Measurements from ENCODE around the gene NMNAT3.
"Not testable (repeated sequence)": the region's sequence is repeated elsewhere in the genome, so short reads cannot be mapped to it uniquely, and the experiment has no call there.

The NMNAT3 gene

GRCh38 chr3:139634111-139634635, 43.6 kb downstream of the NMNAT3 start:
- no peak for DNase-seq (ENCODE audit: low read depth)

GRCh38 chr3:139633511-139633910, 44.3 kb downstream of the NMNAT3 start:
- DNase-seq (ENCODE audit: low read depth) = no peak

GRCh38 chr3:139630542-139630941, 47.2 kb downstream of the NMNAT3 start:
- DNase-seq (ENCODE audit: low read depth) = no peak

GRCh38 chr3:139629033-139629432, 48.7 kb downstream of the NMNAT3 start:
- no peak for DNase-seq (ENCODE audit: low read depth)

DNA sequence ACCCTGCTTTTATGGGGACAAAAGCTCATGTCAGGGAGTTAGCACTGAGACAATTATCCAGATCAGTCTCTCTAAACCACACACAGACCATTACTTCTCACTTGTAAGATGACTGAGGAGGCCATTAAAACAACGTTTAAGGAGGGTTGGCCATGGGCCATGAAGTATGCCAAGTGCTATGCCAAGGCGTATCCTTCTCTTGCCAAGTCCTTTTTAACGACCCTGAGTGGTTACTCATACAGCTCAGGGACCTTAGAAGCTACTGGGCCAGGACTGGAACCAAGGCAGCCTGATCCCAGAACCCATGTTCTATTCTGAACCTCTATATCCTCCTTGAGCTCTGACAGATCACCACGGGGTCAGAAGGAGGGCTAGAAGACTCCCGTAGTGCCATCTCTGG, 50.0 kb downstream of the NMNAT3 start:
- DNase-seq (ENCODE audit: low read depth) = no peak

GRCh38 chr3:139620438-139620837, 57.3 kb downstream of the NMNAT3 start:
- DNase-seq (ENCODE audit: low read depth) = no peak

DNA sequence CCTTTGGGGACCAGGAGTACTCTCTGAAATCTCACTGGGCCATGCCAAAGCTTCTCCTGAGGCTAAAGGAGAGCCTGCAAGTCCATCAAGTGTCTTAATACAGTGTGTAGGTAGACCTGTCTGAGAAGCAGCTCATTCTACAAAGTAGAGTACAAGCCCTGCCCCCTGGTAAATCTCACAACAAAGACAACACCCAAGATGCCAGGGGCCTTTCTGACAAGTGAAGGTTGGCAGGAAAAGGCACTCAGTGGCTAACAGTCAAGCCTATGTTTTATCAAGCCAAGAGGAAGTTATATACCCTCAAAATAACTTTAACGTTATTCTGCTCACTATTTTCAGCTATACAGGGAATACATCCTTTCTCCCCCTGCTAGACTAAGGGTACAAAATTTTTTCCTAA, 58.3 kb downstream of the NMNAT3 start:
- DNase-seq (ENCODE audit: low read depth) = no peak

DNA sequence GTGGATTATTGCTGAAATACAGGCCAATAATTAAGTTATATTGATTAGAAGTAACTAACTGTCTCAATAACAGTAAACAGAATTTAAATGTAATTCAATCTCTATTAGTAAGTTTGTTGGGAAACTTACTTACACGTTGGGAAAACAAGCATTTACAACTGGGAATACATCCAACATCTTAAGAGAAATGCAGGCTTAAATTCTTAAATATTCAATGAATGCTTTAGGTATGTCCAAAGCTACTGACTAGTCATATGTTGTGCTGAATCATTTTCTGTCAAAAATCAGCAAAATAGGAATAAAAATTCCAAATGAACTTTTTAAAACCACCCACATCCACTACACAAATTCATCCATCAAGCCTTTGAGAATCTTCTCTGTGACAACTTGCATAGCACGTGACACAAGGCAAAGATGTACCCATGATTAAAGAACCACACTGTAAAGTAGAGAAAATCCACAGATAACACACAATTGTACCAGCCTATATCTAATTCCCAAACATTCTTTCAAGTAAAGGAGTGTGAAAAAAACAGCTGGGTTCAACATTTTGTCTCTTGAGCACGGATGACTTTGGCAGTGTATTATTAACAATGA, 60.0 kb downstream of the NMNAT3 start:
- no peak for DNase-seq (ENCODE audit: low read depth)

GRCh38 chr3:139611528-139611927, 66.2 kb downstream of the NMNAT3 start:
- no peak for DNase-seq (ENCODE audit: low read depth)

- DNase-seq (ENCODE audit: low read depth) = no peak
These were observed 66.9 kb downstream of the NMNAT3 start for GRCh38 chr3:139610886-139611285.

DNA sequence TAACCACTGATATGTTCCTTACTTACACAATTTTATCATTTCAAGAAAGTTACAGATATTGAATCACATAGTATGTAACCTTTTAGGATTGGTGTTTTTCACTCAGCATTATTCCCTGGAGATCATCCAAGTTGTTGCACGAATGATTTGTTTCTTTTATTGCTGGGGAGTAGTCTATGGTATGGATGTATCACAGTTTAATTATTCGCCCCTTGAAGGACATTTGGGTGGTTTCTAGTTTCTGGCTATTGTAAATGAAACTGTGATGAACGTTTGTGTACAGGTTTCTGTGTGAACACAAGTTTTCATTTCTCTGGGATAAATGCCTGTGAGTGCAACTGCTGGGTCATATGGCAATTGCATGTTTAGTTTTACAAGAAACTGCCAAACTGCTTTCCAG, 68.8 kb downstream of the NMNAT3 start:
- DNase-seq (ENCODE audit: low read depth) = no peak

GRCh38 chr3:139608108-139608380, 69.7 kb downstream of the NMNAT3 start:
- DNase-seq (ENCODE audit: low read depth) = no peak

DNA sequence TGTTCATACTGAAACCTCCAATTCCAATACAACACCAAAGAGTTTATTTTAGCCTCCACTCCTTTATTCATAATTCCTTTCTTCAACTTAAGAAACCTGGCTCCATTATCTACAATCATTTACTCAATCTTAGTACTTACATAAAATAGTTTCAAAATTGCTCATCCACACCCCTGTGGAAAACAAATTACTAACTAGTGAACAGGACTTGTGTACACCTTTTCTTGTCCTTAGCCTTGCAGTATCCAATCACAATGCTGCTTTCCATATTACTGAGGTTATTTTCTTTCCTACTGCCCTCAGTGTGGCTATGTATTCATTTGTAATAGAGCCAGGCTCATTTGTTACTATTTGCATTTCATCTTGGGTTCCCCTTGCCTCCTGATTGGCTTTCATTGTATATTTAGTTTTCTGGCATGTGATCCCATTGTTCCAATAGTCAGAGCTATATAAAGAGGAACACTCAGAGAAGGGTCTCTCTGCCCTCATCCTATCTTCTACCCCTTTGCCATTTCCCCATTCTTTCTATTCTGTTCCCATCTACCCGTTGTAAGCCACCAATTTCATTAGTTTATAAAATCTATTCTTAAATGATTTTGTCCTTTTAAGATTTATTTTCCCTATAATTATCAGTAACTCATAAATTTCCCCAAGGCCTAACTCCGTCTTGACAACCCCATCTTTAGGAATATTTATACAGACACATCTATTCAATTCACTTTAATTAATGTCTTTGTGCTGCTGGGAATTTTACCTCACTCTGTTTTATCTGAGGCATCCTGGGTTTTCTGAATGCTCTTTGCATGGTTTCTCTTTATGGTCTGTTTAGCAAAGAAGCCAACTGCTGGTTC, 70.3 kb downstream of the NMNAT3 start:
- no peak for DNase-seq (ENCODE audit: low read depth)

GRCh38 chr3:139602003-139602402, 75.8 kb downstream of the NMNAT3 start:
- DNase-seq (ENCODE audit: low read depth) = no peak

DNA sequence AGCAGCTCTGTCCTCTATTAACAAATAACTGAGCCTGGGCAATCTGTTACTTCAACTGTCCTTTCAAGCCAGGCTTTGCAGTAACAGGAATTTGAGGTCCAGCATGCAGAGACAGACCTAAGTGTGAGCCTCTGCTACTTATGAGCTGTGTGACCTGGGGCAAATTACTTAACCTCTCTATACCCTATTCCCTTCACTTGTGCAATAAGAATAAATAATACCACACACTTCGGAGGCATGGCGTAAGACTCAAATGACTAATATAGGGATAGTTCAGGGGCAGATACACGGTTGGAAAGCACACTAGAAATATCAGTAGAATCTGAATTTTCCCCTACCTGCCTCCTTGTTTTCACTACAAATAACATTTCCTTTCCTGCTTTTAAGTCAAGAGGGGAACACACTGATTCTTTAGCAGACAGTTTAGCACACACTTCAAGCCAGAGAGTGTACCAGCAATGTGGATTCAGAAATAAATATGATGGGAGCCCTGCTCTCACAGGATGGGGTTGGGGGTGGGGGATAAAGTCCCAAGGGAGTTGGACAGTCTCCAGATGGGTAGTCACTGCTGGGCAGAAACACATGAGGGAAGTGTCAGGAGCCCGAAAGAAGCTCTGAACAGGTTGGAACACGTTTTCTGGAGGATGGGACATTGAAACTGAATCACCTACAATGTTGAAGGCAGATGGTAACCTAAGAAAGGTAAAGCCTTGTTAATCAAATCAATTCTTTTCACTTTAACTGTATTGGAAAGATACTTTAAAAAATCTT, 76.4 kb downstream of the NMNAT3 start:
- peak; percentile 1 for DNase-seq (ENCODE audit: low read depth)

- DNase-seq (ENCODE audit: low read depth) = no peak
These were observed 79.8 kb downstream of the NMNAT3 start for GRCh38 chr3:139597947-139598346.

DNA sequence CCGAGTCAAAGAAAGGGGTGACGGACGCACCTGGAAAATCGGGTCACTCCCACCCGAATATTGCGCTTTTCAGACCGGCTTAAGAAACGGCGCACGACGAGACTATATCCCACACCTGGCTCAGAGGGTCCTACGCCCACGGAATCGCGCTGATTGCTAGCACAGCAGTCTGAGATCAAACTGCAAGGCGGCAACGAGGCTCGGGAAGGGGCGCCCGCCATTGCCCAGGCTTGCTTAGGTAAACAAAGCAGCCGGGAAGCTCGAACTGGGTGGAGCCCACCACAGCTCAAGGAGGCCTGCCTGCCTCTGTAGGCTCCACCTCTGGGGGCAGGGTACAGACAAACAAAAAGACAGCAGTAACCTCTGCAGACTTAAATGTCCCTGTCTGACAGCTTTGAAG, 86.6 kb downstream of the NMNAT3 start:
- DNase-seq (ENCODE audit: low read depth) = not testable (repeated sequence)

- no peak for DNase-seq (ENCODE audit: low read depth)
These were observed 89.3 kb downstream of the NMNAT3 start for GRCh38 chr3:139588450-139588849.

DNA sequence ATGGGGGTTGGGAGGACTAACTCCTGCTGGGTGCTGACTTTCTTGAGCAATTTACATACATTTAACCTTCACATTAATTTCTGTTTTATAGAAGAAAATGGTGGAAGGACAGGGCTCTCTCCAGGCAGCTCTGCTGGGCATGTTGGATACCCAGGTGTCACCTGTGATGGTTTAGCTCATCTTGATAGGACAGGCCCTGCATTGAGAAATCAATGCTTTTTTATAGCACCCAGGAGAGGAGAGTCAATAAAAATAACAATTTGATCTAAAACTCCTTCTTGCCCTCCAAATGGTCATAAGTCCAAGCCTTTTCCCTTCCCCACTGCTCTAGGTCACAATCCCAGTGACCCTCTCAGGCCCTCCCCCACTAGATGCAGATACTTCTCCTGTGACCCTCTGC, 90.0 kb downstream of the NMNAT3 start:
- DNase-seq (ENCODE audit: low read depth) = no peak

DNA sequence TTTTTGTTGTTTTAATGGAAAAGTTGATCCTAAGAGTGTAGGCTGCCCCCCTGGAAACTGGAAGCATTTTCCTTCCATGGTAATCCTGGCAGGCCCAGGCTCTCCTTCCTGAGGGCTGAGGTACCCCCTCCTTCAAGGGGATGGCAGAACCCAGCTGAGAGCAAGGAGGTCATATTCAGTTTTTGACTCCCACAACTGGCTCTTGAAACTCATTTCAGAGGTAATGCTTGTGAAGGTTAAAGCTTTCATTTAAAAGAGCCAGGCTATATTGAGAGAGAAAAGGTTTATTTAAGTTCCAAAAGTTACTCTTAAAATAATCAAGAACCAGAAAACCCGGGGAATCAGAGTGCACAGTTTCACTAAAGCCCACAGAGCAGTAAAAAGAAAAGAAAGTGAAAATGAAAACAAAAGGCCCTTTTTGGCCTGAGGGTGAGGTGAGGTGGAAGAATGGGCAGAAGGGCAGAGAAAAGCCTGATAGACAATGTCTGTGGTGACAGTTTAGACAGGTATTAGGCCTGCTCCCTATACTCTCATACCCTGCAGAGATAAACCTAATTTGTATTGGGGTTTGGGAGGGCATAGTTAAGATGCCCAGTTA, 91.3 kb downstream of the NMNAT3 start:
- no peak for DNase-seq (ENCODE audit: low read depth)

DNA sequence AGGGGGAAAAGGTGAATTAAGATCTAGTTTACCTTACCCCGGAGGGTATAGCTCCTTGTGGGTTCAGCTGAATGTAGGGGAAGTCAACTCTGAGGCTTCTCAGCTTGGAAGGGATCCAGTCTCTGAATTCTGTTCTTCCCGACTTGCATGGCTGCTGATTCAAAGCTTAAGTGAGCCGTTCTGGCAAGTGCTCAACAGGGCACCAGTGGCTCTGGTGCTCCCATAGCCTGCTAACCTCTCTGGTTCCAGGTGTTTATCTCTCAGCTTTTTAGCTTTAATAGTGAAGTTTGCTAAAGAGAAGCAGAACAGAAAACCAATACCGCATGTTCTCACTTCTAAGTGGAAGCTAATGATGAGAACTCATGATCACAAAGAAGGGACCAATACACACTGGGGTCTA, 92.0 kb downstream of the NMNAT3 start:
- DNase-seq (ENCODE audit: low read depth) = no peak

- DNase-seq (ENCODE audit: low read depth) = not testable (repeated sequence)
These were observed 94.1 kb downstream of the NMNAT3 start for GRCh38 chr3:139583651-139584050.

GRCh38 chr3:139578783-139579182, 99.0 kb downstream of the NMNAT3 start:
- no peak for DNase-seq (ENCODE audit: low read depth)
